Measurements from ENCODE around the gene JTB.

Gene JTB

GRCh38 chr1:153977250-153978240 lies at the start of gene JTB:
Gene JTB (minus strand): TSS chr1:153977674. CDS start chr1:153977252, 422 bp downstream.
- TF ChIP-seq CTCF (IDR thresholded peaks at IDR 0.05; ENCODE audit: low read depth, low read length, poor library complexity, severe bottlenecking): peak; percentile 4
- no peak for TF ChIP-seq EZH2phosphoT487 (IDR thresholded peaks at IDR 0.05; ENCODE audit: borderline replicate concordance, low read length)
- Histone ChIP-seq H3K36me3 (ENCODE audit: control insufficient read depth, low read length) (peaks cover 50% of the 10 kb centered on the region), H3K79me2 (ENCODE audit: control insufficient read depth, low read length) (peaks cover 43% of the 10 kb centered on the region)

GRCh38 chr1:154019940-154020339 lies 42.5 kb upstream of the JTB start:
- Histone ChIP-seq H3F3A (ENCODE audit: control insufficient read depth, insufficient read depth) (no peaks in the 10 kb centered on the region), H3K79me2 (ENCODE audit: control insufficient read depth, low read length) (no peaks in the 10 kb centered on the region), H3K27me3 (ENCODE audit: control insufficient read depth, low read length) (no peaks in the 10 kb centered on the region), H3K4me1 (ENCODE audit: control insufficient read depth, low read length) (no peaks in the 10 kb centered on the region), H3K4me2 (ENCODE audit: low read length) (no peak overlapping the region), H4K20me1 (ENCODE audit: control insufficient read depth, insufficient read depth, low read depth, low read length) (no peaks in the 10 kb centered on the region), H3K36me3 (ENCODE audit: control insufficient read depth, low read length) (no peaks in the 10 kb centered on the region), H3K9me2 (replicated peaks; ENCODE audit: control insufficient read depth, low read length) (no peaks in the 10 kb centered on the region), H3K27ac (ENCODE audit: low read depth, low read length) (no peak overlapping the region), H3K4me3 (ENCODE audit: low read length) (no peak overlapping the region), H3K9me3 (ENCODE audit: control insufficient read depth, insufficient read depth, low read length) (no peaks in the 10 kb centered on the region)
- TF ChIP-seq CTCF (IDR thresholded peaks at IDR 0.05; ENCODE audit: low read depth, low read length, poor library complexity, severe bottlenecking) (no peak), EZH2phosphoT487 (IDR thresholded peaks at IDR 0.05; ENCODE audit: borderline replicate concordance, low read length) (no peak)

More at GRCh38 chr1:153977250-153978240, at the start of gene JTB:
- no peaks in the 10 kb centered on the region for H3K27me3 ChIP-seq (ENCODE audit: control insufficient read depth, low read length)
- H3K27ac ChIP-seq (ENCODE audit: low read depth, low read length): peak within 1 kb of the TSS; percentile 75
- peaks cover 15% of the 10 kb centered on the region for H3F3A ChIP-seq (ENCODE audit: control insufficient read depth, insufficient read depth)
- H4K20me1 ChIP-seq (ENCODE audit: control insufficient read depth, insufficient read depth, low read depth, low read length): no peaks in the 10 kb centered on the region
- peaks cover 40% of the 10 kb centered on the region for H3K4me1 ChIP-seq (ENCODE audit: control insufficient read depth, low read length)
- H3K4me2 ChIP-seq (ENCODE audit: low read length): peak within 1 kb of the TSS; percentile 95
- H3K9me2 ChIP-seq (replicated peaks; ENCODE audit: control insufficient read depth, low read length): no peaks in the 10 kb centered on the region
- H3K9me3 ChIP-seq (ENCODE audit: control insufficient read depth, insufficient read depth, low read length): no peaks in the 10 kb centered on the region
- H3K4me3 ChIP-seq (ENCODE audit: low read length): peak within 1 kb of the TSS; percentile 99

- H3F3A ChIP-seq (ENCODE audit: control insufficient read depth, insufficient read depth): no peaks in the 10 kb centered on the region
- no peak overlapping the region for H3K4me2 ChIP-seq (ENCODE audit: low read length)
- no peaks in the 10 kb centered on the region for H3K9me3 ChIP-seq (ENCODE audit: control insufficient read depth, insufficient read depth, low read length)
- no peaks in the 10 kb centered on the region for H4K20me1 ChIP-seq (ENCODE audit: control insufficient read depth, insufficient read depth, low read depth, low read length)
- no peaks in the 10 kb centered on the region for H3K9me2 ChIP-seq (replicated peaks; ENCODE audit: control insufficient read depth, low read length)
- H3K4me3 ChIP-seq (ENCODE audit: low read length): no peak overlapping the region
- H3K79me2 ChIP-seq (ENCODE audit: control insufficient read depth, low read length): no peaks in the 10 kb centered on the region
- H3K36me3 ChIP-seq (ENCODE audit: control insufficient read depth, low read length): no peaks in the 10 kb centered on the region
- TF ChIP-seq CTCF (IDR thresholded peaks at IDR 0.05; ENCODE audit: low read depth, low read length, poor library complexity, severe bottlenecking): no peak
- TF ChIP-seq EZH2phosphoT487 (IDR thresholded peaks at IDR 0.05; ENCODE audit: borderline replicate concordance, low read length): no peak
- H3K4me1 ChIP-seq (ENCODE audit: control insufficient read depth, low read length): no peaks in the 10 kb centered on the region
- no peak overlapping the region for H3K27ac ChIP-seq (ENCODE audit: low read depth, low read length)
- no peaks in the 10 kb centered on the region for H3K27me3 ChIP-seq (ENCODE audit: control insufficient read depth, low read length)
Measured at GRCh38 chr1:154019269-154019668, 41.8 kb upstream of the JTB start.

Measured in DOHH2 (cell line).